Measurements from ENCODE around the gene FTCD.

The FTCD gene

DNA sequence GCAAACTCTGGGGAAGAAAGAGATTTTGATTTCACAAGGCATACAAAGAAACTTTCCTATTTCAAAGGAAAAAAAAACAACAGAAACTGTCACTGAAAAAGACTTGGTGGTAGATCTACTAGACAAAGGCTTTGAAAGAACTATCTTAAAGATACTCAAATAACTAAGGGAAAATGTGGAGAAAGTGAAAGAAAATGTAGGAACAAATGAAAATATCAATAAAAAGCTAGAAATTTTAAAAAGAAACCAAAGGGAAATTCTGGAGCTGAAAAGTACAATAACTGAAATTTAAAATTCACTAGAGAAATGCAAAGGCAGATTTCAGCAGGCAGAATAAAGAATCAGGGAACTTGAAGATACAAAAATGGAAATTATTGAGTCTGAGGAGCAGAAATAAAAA is 51.3 kb downstream of the FTCD start:
- Mint-ChIP-seq H3K4me3 (no peak overlapping the region), H3K36me3 (peaks cover 20% of the 10 kb centered on the region), H3K27ac (no peak overlapping the region), H3K9me3 (peaks cover 34% of the 10 kb centered on the region), H3K27me3 (peaks cover 21% of the 10 kb centered on the region), H3K4me1 (peaks cover 3% of the 10 kb centered on the region)

- Mint-ChIP-seq H3K27ac (no peak overlapping the region), H3K4me3 (peak overlapping the region; percentile 49), H3K36me3 (peaks cover 11% of the 10 kb centered on the region), H3K27me3 (peaks cover 21% of the 10 kb centered on the region), H3K4me1 (peaks cover 3% of the 10 kb centered on the region), H3K9me3 (peaks cover 30% of the 10 kb centered on the region)
These were observed 54.5 kb downstream of the FTCD start for GRCh38 chr21:46100906-46101305.

GRCh38 chr21:46100426-46100825 is 55.0 kb downstream of the FTCD start:
- Mint-ChIP-seq H3K27ac (no peak overlapping the region), H3K4me3 (peak overlapping the region; percentile 49), H3K4me1 (peaks cover 3% of the 10 kb centered on the region), H3K36me3 (peaks cover 11% of the 10 kb centered on the region), H3K27me3 (peaks cover 21% of the 10 kb centered on the region), H3K9me3 (peaks cover 25% of the 10 kb centered on the region)

DNA sequence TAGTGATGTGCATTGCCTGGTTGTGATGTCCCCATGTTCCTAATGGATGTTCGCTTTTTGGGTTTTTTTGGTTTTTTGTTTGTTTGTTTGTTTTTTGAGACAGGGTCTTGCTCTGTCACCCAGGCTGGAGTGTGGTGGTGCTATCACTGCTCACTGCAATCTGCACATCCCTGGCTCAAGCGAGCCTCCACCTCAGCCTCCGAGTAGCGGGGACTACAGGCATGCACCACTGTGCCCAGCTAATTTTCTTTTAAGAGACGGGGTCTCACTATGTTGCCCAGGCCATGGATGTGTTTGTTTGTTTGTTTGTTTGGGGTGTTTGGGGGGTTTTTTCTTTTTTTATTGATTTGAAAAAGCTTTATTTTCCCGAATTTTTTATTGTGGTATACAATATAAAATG is 55.4 kb downstream of the FTCD start:
- Mint-ChIP-seq H3K27me3 (peaks cover 21% of the 10 kb centered on the region), H3K4me3 (peak overlapping the region; percentile 51), H3K4me1 (peaks cover 3% of the 10 kb centered on the region), H3K36me3 (peaks cover 11% of the 10 kb centered on the region), H3K9me3 (peaks cover 24% of the 10 kb centered on the region), H3K27ac (no peak overlapping the region)

- peaks cover 21% of the 10 kb centered on the region for H3K27me3 Mint-ChIP-seq
- peak overlapping the region; percentile 73 for H3K4me3 Mint-ChIP-seq
- H3K36me3 Mint-ChIP-seq, result peaks cover 11% of the 10 kb centered on the region
- H3K9me3 Mint-ChIP-seq, result peaks cover 24% of the 10 kb centered on the region
- H3K4me1 Mint-ChIP-seq, result peaks cover 3% of the 10 kb centered on the region
- no peak overlapping the region for H3K27ac Mint-ChIP-seq
These were observed 55.9 kb downstream of the FTCD start for GRCh38 chr21:46099476-46099875.

DNA sequence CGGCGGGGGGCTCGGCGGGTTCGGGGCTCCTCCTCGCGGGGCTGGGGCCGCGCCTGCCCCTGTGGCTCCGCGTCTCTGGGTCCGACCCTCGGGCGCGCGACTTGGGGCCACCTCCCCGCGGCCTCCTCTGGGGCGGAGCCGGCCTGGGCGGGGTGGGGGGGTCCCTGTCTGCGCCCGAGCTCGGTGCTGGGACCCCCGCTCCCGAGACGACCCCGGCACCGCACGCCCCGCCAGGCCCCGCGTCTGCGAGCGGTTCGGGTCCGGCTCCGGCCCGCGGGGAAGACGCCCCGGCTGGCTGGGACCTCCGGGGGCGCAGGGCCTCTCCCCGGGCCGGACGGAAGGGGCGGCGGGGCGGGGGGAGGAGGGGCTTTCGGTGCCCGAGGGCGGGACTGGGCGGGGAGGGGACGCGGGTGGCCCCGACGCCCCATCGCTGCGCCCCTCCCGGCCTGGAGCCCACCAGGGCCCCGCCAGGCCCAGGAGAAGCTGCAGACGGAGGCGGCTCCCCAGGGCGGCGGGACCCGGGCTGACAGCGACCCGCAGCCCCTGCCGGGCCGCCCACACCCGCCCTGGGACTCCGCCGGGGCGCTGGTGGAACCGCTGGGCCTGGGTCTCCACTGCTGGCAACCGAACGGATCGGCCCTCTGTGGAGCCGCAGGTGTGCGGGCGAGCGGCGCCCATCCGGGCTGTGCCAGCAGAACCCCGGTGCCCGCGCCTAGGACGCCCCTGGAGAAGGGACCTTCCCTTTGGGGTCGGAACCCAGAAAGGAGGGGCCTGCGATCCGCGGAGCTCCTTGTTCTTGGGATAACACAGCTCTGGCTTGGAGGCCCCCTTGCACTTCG is 56.9 kb downstream of the FTCD start:
- H3K4me1 Mint-ChIP-seq, result peaks cover 3% of the 10 kb centered on the region
- H3K9me3 Mint-ChIP-seq, result peaks cover 15% of the 10 kb centered on the region
- H3K27ac Mint-ChIP-seq, result no peak overlapping the region
- H3K27me3 Mint-ChIP-seq, result peaks cover 20% of the 10 kb centered on the region
- H3K36me3 Mint-ChIP-seq, result peaks cover 9% of the 10 kb centered on the region
- H3K4me3 Mint-ChIP-seq, result peak overlapping the region; percentile 73

DNA sequence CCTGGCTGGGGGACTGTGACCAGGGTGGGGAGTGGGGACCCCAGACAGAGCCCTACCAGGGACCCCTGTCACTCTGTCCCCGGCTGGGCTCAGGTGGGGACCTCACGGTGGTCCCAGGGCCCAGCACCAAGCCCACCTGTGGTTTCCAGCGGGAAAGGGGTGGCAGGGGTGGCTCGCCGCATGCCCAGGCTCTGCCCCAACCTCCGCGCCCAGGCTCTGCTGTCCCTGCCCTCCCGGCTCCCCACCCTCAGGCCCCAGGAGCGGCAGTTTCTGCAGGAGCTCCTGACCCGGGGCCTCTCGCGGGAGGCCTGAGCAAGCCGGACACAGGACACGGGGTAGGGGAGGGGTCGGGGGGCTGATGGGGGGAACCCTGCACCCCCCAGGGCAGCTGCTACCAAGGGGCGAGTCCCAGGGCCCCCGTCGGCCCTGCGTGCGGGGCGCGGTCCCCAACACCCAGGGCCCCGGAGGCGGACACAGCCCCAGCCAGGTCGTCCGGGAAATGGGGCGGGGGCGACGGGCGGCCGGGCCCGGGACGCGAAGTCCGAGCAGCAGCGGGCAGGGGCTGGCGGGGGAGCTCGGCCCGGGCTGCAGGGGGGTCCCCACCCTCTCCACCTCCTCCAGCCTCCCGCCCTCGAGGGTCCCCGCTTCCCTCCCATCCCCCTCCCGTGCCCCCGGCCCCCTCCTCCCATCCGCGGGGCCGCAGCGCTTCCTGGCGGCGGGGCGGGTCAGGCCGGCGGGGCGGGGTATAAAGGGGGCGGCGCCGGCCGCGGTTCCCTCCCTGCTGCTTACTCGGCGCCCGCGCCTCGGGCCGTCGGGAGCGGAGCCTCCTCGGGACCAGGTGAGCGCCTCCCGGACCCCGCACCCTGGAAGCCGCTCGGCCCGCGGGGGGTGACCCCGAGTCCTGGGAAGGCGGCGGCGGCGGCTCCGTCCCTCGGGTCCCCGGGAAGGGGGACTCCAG is 57.8 kb downstream of the FTCD start, which contains the start of gene COL6A2:
Gene COL6A2, plus strand, starts transcription at position 777 of the 958 bp plus-strand sequence.
- Mint-ChIP-seq H3K9me3 (peaks cover 6% of the 10 kb centered on the region), H3K4me1 (peaks cover 3% of the 10 kb centered on the region), H3K27me3 (peaks cover 16% of the 10 kb centered on the region), H3K27ac (no peak within 1 kb of the TSS), H3K36me3 (peaks cover 3% of the 10 kb centered on the region), H3K4me3 (peak within 1 kb of the TSS; percentile 73)

GRCh38 chr21:46096596-46097335 is 58.6 kb downstream of the FTCD start:
- peak overlapping the region; percentile 49 for H3K4me3 Mint-ChIP-seq
- no peaks in the 10 kb centered on the region for H3K36me3 Mint-ChIP-seq
- H3K27me3 Mint-ChIP-seq, result peaks cover 14% of the 10 kb centered on the region
- no peaks in the 10 kb centered on the region for H3K9me3 Mint-ChIP-seq
- no peak overlapping the region for H3K27ac Mint-ChIP-seq
- peaks cover 3% of the 10 kb centered on the region for H3K4me1 Mint-ChIP-seq

DNA sequence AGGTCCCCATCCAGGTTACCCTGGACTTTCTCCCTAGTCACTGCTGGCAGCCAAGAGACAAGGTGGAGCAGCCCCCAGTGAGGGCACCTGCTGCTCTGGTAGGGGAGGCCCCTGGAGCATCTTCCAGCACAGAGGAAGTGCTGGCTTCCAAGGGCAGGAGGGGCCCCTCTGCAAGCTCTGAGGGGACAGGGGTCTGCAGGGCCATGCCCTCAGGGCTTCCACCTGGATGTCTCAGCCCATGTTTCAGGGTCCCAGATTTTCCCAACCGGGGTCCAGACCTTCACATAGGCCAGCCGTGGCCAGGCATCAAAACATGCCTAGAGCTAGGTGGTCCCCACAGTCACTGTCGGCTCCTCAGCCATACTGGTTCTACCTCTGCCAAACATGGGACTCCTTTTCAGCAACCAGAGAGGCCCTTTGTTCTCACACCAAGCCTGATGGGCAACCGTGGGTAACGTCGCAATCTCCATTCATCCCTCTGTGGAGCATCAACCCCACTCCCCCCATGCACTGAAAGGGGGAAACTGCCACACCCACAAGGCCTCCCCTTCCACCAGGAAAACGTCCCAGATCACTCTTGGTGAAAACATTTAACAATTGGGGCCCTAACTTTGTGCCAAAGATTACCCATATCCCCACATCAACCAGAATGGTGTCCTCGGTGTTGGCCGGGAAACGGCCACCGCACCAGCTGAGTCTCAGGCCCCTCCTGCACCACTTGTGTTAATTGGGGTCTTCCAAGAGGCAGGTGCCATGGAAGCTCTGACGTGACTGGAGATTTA is 59.4 kb downstream of the FTCD start:
- no peak overlapping the region for H3K27ac Mint-ChIP-seq

DNA sequence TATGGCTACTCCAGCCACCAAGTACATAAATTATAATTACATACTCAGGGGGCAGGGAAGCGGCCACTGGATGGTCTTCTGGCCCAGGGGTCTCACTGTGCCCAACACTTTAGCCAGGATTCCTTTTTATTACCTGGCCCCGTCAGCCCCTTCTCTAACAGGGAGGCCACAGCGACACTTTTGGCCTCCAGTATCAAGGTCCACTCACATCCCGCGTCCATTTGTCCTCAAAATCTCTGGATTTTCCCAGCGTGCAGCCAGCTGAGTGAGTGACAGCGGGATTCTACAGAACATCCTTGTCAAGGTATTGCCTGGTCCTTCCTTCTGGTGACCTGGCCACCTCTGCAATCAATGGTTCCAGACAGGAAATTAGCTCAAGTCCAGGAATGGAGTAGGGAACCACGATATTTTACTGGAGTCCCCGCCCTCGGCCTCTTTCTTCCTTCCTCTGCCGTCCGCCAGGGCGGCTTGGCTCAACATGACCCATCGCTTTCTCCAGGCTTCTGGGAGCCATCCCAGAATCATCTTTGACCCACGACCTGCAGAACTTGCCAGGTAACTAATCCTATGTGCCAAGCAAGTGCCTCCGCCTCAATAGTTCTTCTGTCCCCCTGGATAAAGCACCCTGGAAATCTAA is 60.2 kb downstream of the FTCD start:
- no peak overlapping the region for H3K4me3 Mint-ChIP-seq
- no peaks in the 10 kb centered on the region for H3K4me1 Mint-ChIP-seq
- H3K27me3 Mint-ChIP-seq, result peaks cover 2% of the 10 kb centered on the region
- H3K36me3 Mint-ChIP-seq, result no peaks in the 10 kb centered on the region
- no peak overlapping the region for H3K27ac Mint-ChIP-seq
- no peaks in the 10 kb centered on the region for H3K9me3 Mint-ChIP-seq

More for the DNA sequence above, 59.4 kb downstream of the FTCD start:
- no peaks in the 10 kb centered on the region for H3K36me3 Mint-ChIP-seq
- peaks cover 3% of the 10 kb centered on the region for H3K4me1 Mint-ChIP-seq
- no peak overlapping the region for H3K4me3 Mint-ChIP-seq
- H3K27me3 Mint-ChIP-seq, result peaks cover 7% of the 10 kb centered on the region
- H3K9me3 Mint-ChIP-seq, result no peaks in the 10 kb centered on the region

GRCh38 chr21:46094401-46095082 is 60.8 kb downstream of the FTCD start:
- H3K27me3 Mint-ChIP-seq, result no peaks in the 10 kb centered on the region
- no peaks in the 10 kb centered on the region for H3K9me3 Mint-ChIP-seq
- H3K27ac Mint-ChIP-seq, result no peak overlapping the region
- no peaks in the 10 kb centered on the region for H3K4me1 Mint-ChIP-seq
- no peak overlapping the region for H3K4me3 Mint-ChIP-seq
- no peaks in the 10 kb centered on the region for H3K36me3 Mint-ChIP-seq

DNA sequence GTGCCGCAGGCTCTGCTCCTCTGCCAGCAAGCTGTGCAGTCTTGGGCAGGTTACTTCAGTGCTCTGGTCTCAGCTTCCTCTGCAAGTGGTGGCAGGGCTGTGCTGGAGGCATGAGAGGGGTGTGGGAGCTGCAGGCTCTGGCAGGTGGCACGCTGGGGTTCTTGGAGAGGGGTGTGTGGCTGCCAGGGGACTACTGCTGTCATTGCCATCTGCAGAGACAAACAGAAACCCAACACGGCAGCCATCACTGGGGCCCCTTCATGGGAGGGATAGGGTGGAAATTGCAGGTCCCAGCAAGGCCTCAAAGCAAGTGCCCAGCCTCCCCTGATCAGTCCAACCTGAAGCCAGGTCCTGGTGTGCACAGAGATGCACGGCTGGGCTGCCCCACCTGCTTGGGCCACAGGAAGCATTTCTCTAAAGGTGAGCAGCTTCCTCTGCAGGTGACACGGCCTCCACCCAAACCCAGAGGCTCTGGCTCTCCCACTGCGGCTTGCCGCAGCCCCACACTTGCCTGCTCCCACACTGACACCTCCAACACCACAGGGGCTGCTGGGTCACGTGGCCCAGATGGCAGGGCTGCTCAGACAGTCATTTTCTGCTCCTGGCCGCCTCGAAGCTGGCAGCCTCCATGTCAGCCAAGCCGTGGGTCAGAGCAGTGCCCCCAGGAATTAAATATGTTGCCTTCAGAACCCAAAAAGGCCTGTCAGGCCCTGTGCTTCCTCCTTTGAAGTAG is 61.5 kb downstream of the FTCD start:
- Mint-ChIP-seq H3K27ac (no peak overlapping the region), H3K4me1 (no peaks in the 10 kb centered on the region), H3K27me3 (no peaks in the 10 kb centered on the region), H3K4me3 (no peak overlapping the region), H3K9me3 (peaks cover under 1% of the 10 kb centered on the region), H3K36me3 (no peaks in the 10 kb centered on the region)
